NCI-H187 treated with DMSO at 0.1 percent for 48 hours (cell line): ENCODE results near the gene FCN2.
"Not testable (repeated sequence)": the region's sequence is repeated elsewhere in the genome, so short reads cannot be mapped to it uniquely, and the experiment has no call there.

Experiments
- DNase-seq: peaks from one replicate; lab custom pipeline; 2025; lab: John Stamatoyannopoulos, UW

FCN2 gene

DNA sequence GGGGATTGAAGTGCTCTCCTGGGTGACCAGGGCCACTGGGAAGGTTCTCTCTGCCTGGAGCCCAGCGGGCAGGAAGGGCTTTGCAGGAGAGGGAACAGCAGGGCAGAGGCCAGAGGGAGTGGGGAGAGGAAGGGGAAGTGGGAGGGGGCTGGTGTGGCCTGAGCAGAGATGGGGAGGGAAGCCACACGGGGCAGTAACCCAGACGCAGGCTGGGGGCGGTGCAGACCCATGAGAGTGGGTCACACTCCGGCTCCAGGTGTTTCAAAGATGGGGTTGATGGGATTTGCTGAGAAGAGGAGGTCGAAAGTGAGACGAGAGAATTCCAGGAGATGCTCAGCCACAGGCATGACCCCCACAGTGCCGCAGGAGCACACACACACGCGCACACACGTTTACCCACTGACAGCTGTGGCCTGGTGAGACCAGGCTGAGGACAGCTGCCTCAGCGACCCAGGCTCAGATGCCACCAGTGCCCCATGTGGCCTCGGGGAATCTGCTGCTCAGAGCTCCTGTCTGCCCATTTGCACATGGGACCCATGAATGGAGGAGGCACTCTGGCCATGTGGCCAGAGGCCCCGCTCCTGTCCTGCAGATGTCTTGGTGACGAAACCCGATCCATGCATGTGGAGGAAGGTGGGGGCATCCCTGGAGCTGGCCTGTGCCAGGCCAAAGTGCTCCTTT, 32.7 kb upstream of the FCN2 start:
- no peak for DNase-seq

DNA sequence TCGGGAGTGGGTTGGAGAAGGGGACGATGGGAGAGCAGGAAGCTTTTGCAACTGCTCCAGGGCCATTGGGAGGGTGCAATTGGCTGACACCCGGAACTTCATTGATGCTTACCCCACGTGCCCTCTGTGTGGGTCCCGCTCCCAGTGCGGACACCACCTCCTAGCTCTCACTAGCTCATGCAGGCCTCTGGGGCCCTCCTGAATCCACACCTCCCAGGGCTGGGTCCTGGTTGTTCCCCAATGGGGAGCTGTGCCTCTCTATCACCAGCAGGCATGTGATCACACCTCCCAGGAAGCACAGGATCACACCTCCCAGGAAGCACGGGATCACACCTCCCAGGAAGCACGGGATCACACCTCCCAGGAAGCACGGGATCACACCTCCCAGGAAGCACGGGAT, 32.1 kb upstream of the FCN2 start:
- DNase-seq: no peak

DNA sequence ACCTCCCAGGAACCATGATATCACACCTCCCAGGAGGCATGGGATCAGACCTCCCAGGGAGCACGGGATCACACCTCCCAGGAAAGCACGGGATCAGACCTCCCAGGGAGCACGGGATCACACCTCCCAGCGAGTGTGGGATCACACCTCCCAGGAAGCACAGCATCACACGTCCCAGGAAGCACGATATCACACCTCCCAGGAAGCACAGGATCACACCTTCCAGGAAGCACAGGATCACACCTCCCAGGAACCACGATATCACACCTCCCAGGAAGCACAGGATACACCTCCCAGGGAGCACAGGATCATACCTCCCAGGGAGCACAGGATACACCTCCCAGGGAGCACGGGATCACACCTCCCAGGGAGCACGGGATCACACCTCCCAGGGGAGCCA, 30.0 kb upstream of the FCN2 start:
- DNase-seq: no peak

DNA sequence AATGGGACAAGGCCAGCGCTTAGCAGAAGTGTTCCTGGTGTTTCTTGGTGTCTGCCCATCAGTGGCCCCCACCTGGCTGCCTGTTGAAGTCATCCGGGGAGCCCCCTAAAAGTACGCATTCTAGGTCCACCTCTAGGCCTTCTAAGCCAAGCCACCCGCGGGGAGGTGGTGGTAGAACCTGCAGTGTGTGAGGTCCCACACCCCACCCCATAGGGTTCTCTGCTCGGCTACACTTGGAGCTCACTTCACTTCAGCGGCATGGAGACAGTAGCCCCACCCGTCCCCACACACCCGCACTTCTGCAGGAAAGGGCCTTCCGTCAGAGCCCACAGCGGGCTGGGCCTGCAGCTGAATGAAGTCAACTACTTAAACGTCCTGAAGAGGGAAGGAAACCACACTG, 29.6 kb upstream of the FCN2 start:
- DNase-seq: no peak

- DNase-seq: no peak
These were observed 27.5 kb upstream of the FCN2 start for GRCh38 chr9:134852906-134853654.

DNA sequence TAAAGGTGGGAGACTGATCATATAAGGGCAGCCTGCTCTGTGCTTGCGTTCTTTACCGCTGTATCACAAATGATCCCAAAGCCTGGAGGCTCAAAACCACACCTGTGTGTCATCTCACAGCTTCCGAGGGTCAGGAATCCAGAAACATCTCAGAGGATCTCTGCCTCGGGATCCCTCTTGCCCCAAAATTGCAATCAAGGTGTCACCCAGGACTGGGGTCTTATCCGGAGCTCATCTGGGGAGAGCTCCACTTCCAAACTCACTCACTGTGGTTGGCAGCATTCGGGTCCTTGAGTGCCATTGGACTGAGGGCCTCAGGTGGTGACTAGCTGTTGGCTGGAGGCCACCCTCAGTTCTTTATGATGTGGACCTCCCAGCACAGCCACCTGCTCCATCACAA, 26.7 kb upstream of the FCN2 start:
- DNase-seq: no peak

GRCh38 chr9:134854541-134854981, 26.0 kb upstream of the FCN2 start:
- no peak for DNase-seq

GRCh38 chr9:134855231-134855899, 25.2 kb upstream of the FCN2 start:
- DNase-seq: no peak

- DNase-seq: no peak
These were observed 24.7 kb upstream of the FCN2 start for GRCh38 chr9:134855900-134856377.

DNA sequence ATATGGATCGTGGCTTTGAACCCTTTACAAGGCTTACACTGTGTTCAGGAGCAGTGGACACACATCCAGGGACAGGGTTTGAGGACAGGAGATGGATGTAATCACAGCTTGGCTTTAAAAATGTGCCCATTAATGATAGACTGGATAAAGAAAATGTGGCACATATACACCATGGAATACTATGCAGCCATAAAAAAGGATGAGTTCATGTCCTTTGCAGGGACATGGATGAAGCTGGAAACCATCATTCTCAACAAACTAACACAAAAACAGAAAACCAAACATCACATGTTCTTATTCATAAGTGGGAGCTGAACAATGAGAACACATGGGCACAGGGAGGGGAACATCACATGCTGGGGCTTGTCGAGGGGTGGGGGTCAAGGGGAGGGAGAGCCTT, 23.2 kb upstream of the FCN2 start:
- DNase-seq: not testable (repeated sequence)

DNA sequence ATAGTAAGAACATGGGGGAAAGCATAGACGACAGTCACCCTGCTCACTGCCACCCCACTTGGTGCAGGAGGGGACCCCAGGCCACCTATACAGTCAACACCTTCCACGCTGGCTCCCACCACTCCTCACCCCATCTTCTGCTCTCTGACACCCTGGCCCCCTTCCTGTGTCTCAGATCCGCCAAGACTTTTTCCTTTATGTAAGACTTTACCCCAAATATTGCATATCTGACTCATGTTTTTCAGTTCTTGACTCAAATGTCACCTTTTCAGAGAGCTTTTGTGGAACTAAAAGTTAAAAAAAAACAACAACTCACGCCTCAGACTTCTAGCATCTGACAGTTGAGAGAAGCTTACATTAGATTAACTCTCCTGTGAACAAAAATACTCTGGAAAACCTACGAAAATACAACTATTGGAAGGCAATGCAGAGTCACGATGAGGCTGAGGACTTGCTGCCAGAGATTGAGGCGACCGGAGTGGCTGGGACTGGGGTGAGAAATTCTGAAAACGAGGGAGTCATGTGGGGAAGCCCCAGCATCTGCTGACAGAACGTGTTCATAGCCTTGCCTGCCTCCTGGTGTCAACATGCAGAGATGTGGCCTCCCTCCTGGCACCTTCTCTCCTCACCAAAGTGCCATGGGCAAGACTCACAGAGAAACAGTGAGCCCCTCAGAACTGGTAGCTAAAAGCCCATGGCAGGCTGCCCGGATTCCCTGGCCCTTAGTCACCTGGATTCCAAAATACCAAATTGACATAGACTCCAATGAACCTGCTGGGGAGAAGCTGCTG, 22.4 kb upstream of the FCN2 start:
- DNase-seq: no peak

DNA sequence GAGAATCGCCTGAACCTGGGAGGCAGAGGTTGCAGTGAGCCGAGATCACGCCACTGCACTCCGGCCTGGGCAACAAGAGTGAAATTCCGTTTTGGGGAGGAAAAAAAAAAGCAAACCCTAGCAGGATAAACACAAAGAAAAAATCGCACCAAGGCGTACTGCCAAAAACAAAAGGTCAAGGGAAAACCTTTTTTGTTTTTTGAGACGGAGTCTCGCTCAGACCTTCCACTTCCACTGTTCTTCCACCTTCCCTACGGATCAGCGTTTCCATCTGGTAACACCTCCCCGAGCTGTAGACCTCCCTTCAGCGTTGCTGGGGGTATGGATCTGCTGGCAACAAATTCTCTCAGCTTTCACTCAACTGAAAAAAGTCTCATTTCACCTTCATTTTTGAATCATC, 20.1 kb upstream of the FCN2 start:
- DNase-seq: no peak

GRCh38 chr9:134861595-134862334, 18.8 kb upstream of the FCN2 start:
- DNase-seq: no peak

DNA sequence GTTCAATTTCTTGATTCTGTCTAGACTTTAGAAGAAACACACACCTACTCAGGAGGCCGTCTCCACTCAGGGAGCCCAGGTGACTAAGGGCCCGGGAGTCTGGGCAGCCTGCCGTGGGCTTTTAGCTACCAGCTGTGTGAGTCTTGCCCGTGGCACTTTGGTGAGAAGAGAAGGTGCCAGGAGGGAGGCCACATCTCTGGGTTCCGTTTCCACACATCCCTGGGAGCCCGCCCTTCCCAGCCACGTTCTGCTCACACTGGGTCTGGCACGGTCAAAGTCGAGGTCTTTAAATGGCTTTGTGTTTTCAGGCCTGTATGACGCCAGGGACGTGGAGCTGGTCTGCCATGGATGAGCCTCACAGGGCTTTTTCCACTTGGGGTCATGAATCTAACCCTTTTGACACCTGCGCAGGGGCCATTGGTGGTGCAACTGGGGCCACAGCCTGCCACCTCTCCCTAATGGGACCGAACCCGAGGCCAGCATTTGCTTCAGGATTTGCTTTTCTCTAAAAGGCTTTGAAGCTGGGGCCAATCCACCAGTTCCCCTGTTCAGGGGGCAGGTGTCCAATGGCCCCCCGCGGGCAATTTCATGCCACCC, 17.2 kb upstream of the FCN2 start:
- DNase-seq: no peak

DNA sequence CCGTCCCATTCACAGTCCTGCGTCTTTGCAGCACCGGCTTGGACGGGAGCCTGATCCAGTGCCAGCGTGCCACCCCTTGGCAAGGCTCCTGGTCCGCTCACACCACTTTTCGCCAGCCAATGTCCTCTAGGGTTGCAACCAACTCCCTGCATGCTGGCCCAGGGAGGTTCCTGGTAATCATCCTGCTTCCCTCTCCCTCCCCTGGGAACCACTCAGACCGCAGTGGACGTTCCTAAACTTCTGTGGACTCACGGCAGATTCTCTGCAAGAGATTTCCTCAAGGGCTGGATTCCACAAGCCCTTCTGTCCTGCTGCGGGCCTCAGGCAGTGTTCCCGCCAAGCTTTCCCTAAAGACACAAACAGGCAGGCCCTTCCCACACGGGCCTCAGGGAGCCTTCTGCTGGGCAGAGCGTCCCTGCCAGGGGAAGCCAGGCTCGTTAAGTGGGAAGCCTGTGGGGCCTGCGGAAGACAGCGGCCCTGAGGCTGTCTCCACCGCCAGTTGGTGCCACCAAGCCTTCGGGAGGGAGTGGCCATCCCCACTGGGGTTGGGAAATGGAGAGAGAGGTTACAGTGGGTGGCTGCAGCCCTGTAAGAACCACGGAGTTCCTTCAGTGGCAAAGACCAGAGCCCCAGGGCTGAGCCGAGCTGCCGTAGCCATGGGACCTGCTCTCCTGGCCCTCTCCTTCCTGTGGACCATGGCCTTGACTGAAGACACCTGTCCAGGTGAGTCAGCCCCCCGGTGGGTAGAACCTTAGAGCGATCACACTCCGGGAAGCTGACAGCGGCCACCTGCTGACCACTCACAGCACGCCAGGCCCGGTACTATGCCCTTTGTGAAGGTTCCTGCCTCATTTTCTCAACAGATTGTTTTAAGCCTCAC, 16.4 kb upstream of the FCN2 start:
- DNase-seq: no peak

GRCh38 chr9:134864821-134865190, 15.8 kb upstream of the FCN2 start:
- DNase-seq: no peak

GRCh38 chr9:134867917-134868750, 12.5 kb upstream of the FCN2 start:
- DNase-seq: no peak

GRCh38 chr9:134868751-134869553, 11.7 kb upstream of the FCN2 start:
- no peak for DNase-seq
